Renal cortical epithelial cell (primary cell): ENCODE data around the gene UGT1A7. TPM values are rescaled to one million over a fixed set of nuclear protein-coding genes. Genes with fewer than 3 reads are reported as not detected.
"Not testable (repeated sequence)": the region's sequence is repeated elsewhere in the genome, so short reads cannot be mapped to it uniquely, and the experiment has no call there.

Experiments
- DNase-seq: peaks from one replicate; pipeline ENCODE4 v3.0.0-alpha.2; 2011; ENCODE audit warnings: low read depth
- total RNA-seq: library from RNA; depleted of rRNA; stranded (reverse); fragments of >200 nt; gene quantifications from 2 replicates; pipeline ENCODE4 v1.2.3, GENCODE V29; 2014

UGT1A7 gene
- 0.69 and 2.8 TPM in 2 replicates for total RNA-seq

DNA sequence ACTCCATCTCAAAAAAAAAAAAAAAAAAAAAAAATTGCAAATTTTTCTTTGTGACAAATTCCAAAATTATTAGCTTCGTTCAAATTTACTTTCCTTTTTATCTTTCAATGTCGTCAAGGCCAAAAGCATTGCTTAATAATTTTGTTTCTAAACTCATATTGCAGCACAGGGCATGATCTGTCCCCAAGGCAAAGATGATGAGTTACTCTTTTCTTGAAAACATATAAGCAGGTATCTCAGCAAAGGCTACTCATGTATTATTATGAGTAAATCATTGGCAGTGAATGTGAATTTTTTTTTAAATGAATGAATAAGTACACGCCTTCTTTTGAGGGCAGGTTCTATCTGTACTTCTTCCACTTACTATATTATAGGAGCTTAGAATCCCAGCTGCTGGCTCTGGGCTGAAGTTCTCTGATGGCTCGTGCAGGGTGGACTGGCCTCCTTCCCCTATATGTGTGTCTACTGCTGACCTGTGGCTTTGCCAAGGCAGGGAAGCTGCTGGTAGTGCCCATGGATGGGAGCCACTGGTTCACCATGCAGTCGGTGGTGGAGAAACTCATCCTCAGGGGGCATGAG, at the start of gene UGT1A7:
TSS of gene UGT1A7 (plus strand) at position 381 of the 579 bp plus-strand sequence. CDS start at position 418, 37 bp downstream.
- DNase-seq: no peak

DNA sequence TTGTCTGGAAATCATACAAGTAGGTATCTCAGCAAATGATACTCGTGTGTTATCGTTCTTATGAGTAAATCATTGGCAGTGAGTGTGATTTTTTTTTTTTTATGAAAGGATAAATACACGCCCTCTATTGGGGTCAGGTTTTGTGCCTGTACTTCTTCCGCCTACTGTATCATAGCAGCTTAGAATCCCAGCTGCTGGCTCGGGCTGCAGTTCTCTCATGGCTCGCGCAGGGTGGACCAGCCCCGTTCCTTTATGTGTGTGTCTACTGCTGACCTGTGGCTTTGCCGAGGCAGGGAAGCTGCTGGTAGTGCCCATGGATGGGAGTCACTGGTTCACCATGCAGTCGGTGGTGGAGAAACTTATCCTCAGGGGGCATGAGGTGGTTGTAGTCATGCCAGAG, 45.4 kb upstream of the UGT1A7 start, which contains the start of gene UGT1A10:
TSS of gene UGT1A10 (plus strand) at position 143 of the 400 bp plus-strand sequence. CDS start at position 218, 75 bp downstream.
- not testable (repeated sequence) for DNase-seq

DNA sequence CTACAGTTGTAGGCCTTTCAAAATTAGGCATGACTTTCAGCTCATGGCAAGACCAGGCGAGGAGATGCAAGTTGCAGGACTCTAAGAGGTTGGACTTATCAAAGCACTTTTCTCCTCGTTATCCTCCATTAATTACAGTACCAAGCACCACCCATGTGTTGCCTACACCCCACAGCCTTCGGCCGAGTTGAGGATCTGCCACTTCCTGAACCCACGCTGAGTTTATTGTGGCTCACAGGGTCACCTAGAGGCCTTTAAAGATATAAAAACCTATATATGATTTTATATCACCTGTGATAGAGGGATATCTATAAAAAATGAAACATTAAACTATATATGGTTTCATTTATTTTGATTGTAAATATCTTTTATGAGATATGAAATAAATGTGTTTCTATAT, 42.9 kb upstream of the UGT1A7 start:
- no peak for DNase-seq

DNA sequence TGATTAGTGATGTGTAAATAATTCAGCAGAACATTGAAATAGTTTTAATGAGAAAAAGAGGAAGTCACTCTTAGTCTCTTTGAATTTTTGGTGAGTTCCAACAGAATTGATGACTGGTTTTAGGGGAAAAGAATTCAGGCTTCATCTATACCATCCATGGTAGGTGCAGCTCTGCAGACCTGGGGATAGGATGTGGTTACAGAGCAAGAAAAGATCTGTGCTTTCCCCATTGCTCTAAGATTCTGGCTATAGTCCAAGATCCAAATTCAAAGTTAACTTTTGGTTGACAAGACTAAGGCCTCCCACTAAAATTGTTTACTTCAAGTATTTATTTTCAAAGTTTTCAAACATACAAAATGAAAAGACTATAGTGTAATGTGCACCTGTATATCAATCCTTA, 41.8 kb upstream of the UGT1A7 start:
- DNase-seq: no peak

GRCh38 chr2:233643128-233643527, 38.6 kb upstream of the UGT1A7 start:
- peak; percentile 41 for DNase-seq

GRCh38 chr2:233646033-233646432, 35.7 kb upstream of the UGT1A7 start:
- DNase-seq: not testable (repeated sequence)

GRCh38 chr2:233650981-233651380, 30.7 kb upstream of the UGT1A7 start:
- no peak for DNase-seq

GRCh38 chr2:233651430-233651829, 30.3 kb upstream of the UGT1A7 start:
- DNase-seq: no peak

DNA sequence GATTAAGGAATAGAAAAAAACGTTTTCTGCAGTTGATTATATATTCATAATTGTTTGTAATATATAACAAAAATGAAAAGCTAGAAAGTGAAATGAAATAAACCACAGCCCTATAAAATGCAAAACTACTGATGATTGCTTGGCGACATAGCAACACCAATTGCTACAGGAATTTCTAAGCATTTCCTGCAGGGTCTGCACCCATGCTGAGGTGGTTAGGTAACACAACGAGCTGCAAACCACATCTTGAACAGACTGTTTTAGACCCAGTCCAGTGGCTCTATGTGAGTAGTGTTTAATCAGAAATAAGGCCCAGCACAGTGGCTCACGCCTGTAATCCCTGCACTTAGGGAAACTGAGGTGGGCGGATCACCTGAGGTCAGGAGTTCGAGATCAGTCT, 27.2 kb upstream of the UGT1A7 start:
- DNase-seq: no peak

DNA sequence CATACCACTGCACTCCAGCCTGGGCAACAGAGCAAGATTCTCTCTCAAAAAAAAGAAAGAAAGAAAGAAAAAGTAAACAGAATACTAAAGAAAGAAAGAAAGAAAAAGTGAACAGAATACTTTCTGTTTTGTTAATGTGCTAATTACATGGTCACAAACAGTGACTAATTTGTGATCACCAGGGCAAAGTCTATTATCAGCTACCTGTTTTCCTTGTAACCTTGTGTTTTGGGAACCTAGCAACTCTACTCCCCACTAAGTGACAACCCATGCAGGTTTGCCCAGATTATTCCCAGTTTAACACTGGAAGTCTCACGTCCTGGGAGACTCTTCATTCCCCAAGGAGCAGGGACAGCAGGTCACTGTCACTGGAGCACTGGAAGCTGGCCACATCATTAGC, 26.7 kb upstream of the UGT1A7 start:
- DNase-seq: no peak

DNA sequence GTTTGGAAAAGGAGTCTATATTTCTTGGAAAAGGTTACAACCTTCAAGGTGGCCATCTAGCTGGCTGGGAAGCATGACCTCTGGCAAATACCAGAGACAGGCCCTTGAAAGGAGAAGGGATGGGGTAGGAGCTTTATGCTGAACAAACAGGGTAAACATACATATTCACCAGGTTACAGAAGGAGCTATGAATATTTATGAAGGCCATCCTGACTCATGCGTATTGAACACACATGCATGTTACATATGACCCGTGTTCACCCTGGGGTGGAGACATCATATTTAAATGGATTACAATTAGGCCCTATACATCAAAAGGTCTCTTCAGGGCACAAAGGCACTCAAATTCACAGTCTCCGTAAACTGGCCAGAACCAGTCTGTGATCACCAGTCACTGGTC, 25.8 kb upstream of the UGT1A7 start:
- not testable (repeated sequence) for DNase-seq

DNA sequence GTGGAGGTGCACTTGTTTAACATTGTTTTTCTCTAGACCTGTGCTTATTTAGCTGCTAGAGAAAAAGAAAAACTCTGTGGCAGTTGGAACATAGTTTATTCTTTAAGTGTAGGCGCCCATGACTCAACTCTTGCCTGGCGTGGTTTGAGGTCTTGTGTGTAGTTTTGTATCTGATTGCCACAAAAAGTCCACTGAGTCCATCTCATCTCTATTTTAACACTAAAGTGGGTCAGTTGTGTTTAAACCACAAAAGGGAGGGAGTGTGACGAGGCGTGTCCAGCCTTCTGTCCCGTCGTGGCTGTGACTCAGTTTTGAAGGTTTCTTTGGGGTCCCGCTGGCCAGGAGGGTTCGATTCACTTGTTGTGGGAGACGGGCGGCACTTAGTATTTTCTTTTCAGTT, 25.3 kb upstream of the UGT1A7 start:
- DNase-seq: no peak

DNA sequence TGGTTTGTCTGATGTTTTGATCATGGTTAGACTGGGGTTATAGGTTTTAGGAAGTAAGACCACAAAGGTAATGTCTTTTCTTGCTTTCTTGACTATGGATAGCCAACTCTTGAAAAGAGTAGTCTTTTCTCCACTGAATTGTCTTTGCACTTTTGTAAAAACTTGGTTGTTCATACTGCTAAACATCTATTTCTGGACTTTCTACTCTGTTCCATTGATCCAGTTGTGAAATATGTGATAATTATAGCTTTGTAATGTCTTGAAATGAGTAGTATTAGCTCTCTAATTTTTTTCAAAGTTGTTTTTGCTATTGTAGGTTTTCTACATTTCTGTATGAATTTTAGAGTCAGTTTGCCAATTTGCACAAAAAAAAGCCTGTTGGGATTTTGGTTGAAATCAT, 23.1 kb upstream of the UGT1A7 start:
- no peak for DNase-seq

- DNase-seq: no peak
These were observed 17.8 kb upstream of the UGT1A7 start for GRCh38 chr2:233663911-233664310.

DNA sequence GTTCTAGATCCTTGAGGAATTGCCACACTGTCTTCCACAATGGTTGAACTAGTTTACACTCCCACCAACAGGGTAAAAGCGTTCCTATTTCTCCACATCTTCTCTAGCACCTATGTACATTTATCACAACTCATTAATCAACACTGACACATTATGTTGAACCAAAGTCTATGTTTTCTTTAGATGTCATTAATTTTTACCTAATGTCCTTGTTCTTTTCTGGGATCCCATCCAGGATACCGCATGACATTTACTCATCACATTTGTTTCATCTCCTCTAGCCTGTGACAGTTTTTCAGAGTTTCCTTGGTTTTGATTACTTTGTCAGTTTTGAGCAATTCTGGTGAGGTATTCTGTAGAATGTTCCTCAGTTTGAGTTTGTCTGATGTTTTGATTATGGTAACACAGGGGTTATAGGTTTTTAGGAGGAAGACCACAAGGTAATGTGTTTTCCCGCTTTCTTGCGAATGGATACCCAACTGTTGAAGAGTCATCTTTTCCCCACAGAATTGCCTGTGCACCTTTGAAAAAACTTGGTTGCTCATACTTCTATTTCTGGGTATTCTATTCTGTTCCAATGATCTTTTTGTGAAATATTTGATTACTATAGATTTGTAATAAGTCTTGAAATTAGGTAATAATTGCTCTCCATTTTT, 13.0 kb upstream of the UGT1A7 start:
- DNase-seq: peak; percentile 93

DNA sequence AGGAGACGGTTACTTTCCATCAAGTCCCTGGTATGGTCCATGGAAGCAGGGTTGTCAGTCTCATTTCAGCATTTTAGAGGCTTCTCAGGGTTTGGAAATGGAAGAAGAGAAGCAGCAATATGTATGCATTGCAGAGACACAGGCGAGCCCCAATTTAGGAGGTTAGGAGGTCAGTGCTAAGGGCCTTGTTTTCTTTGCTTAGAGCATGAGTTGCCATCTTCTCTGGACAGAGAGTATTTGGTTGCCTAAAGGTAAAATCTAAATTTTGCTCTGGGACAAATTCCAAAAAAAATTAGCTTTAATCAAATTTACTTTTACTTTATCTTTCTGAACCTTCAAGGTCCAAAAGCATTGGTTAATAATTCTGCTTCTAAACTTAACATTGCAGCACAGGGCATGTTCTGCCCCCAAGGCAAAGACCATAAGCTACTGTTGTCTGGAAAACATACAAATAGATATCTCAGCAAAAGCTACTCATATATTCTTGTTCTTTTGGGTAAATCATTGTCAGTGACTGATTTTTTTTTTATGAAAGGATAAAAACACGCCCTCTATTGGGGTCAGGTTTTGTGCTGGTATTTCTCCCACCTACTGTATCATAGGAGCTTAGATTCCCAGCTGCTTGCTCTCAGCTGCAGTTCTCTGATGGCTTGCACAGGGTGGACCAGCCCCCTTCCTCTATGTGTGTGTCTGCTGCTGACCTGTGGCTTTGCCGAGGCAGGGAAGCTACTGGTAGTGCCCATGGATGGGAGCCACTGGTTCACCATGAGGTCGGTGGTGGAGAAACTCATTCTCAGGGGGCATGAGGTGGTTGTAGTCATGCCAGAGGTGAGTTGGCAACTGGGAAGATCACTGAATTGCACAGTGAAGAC, 10.2 kb upstream of the UGT1A7 start, which contains the start of gene UGT1A9:
TSS of gene UGT1A9 (plus strand) at position 609 of the 872 bp plus-strand sequence. CDS start at position 646, 37 bp downstream.
- no peak for DNase-seq

DNA sequence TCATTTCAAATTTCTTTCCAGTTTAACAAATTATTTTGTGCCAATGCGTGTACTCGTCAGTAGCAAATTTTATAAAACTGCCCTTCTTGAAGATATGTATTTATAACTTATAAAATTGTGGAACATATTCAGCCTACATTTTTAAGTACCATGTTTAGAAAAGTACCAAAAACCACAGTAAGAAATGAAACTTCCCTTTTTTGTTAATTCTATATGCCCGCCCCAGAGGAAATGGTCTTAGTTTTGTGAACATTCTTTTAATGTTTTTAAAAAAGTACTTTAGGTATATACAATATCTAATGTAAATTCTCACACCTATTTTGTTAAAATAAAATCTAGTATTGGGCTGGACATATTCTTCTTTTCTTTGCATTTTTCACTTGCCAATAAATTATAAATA, 8.8 kb upstream of the UGT1A7 start:
- no peak for DNase-seq

GRCh38 chr2:233673896-233674295, 7.8 kb upstream of the UGT1A7 start:
- peak; percentile 64 for DNase-seq

- DNase-seq: no peak
These were observed 7.4 kb upstream of the UGT1A7 start for GRCh38 chr2:233674314-233674713.

DNA sequence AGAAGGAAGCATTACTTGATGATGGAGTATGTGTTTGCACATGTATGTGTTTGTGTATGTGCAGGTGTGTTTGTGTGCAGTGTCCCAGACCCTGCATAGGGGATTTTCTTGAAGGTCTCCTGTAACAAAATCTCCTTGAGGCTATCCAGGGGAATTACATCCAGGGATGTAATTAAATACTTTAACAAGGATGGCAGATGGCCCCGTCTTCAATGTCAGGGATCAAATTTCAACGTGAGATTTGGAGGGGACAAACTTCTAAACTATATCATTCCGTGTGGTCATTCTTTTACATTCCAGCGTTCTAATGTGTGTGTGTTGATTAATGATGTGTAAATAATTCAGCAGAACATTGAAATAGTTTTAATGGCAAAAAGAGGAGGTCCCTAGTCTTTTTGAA, 6.7 kb upstream of the UGT1A7 start:
- no peak for DNase-seq

DNA sequence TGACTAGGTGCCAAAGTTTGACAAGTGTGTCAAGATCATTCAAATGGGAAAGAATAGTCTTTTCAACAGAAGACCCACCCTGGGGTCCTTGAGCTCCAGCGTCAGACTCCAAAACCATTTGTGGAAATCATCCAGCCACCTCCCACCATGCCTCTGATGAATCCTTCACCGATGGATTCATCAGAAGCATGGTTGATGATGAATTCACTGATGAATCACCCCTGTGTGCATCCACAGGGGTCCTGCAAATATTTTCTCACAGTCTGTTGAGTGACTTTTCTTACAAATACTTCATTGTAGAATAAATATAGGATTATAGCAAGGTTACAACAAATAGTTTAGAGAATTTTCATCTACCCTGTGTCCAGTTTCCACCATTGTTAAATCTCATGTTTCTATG, 5.7 kb upstream of the UGT1A7 start:
- peak; percentile 73 for DNase-seq

- DNase-seq: peak; percentile 50
These were observed 2.5 kb upstream of the UGT1A7 start for GRCh38 chr2:233679196-233679595.
